Pancreas (tissue), 10 donors: ENCODE results near the gene NLGN1. TPM values are rescaled to one million over a fixed set of nuclear protein-coding genes. Genes with fewer than 3 reads are reported as not detected.

Source experiments
- ATAC-seq, 4 donors: fragments of 200-7000 bp; cut with Tn5 transposase; one replicate each; pipeline versions ENCODE4 v1.8.0 to v1.9.1; 2020; ENCODE audit warnings: mild to moderate bottlenecking in 4 of 4, moderate library complexity in 4 of 4
- DNase-seq, 6 donors: peaks; one replicate each; pipeline ENCODE4 v3.0.0-alpha.2; 2020
- FAIRE-seq: peaks from 2 replicates; lab custom pipeline; 2012; peaks lifted over from hg19 to GRCh38; lab: Jason Lieb, UNC
- H3K27ac ChIP-seq, 4 donors: fragments of 200-600 bp; sonication (generic); 1 replicate in 3 of 4; 2 replicates in 1 of 4; pipeline versions ENCODE4 v1.5.0 to v1.8.0; 2020
- H3K27me3 ChIP-seq, 4 donors: fragments of 200-600 bp; one replicate each; pipeline ENCODE4 v1.8.0; 2021
- H3K36me3 ChIP-seq, 3 donors: fragments of 200-600 bp; sonication (generic) in 1 of 3; one replicate each; pipeline versions ENCODE4 v1.5.0 to v1.8.0; 2020 to 2021
- H3K4me1 ChIP-seq, 3 donors: fragments of 200-600 bp; one replicate each; pipeline ENCODE4 v1.8.0; 2021
- H3K4me3 ChIP-seq, 4 donors: fragments of 200-600 bp; sonication (generic) in 2 of 4; one replicate each; pipeline versions ENCODE4 v1.5.0 to v1.8.0; 2020 to 2021
- H3K9me3 ChIP-seq, 4 donors: fragments of 200-600 bp; one replicate each; pipeline ENCODE4 v1.8.0; 2021
- WGBS, 2 donors: extraction: QIAGEN DNeasy Blood & Tissue Kit; methylation state at CpG; one replicate each; pipeline ENCODE4 v1.1.7; 2013; 5-methylcytosine and 5-hydroxymethylcytosine counted together
- intact Hi-C, 3 donors: fragments of 100-400 bp; cut with DNase I; formaldehyde crosslinking; loops; one replicate each; pipeline versions ENCODE4 v1.11.1 to v1.14.2; 2022
- polyA plus RNA-seq, 2 donors: library from polyadenylated mRNA; stranded (reverse); fragments of 200-250 nt; gene quantifications; one replicate each; pipeline ENCODE4 v1.2.3, GENCODE V29; 2013
- total RNA-seq, 6 donors: library from RNA; stranded (reverse); fragmentation: NEBNext Ultra II Directional in 4 of 6; extraction: Animal tissue kit (Norgen Biotek cat#: 25700) in 4 of 6; gene quantifications; one replicate each; pipeline versions ENCODE4 v1.2.1 to v1.2.4, GENCODE V29; 2021 to 2023
- TF ChIP-seq, protein P1 (sequence below), 4 donors: fragments of 200-600 bp; sonication (generic) in 3 of 4; IDR thresholded peaks; one replicate each; pipeline versions ENCODE4 v1.5.0 to v1.8.0; 2021; ENCODE audit warnings: antibody characterized with exemption in 4 of 4
- donor health status: healthy with polysubstance abuse.
- donor health status: DM: no; HTN: no; CAD: no; lungs with moderate emphysema.
- donor health status: DM: no; HTN: no; CAD: no.
- donor health status: control.
- donor health status: control.
- donor health status: Bipolar disorder and iron deficiency.
- donor health status: DM: yes; HTN: yes; CAD: no.
- donor health status: DM: no; HTN: no; CAD: no.
- donor health status: DM: no; HTN: no; CAD: no.
- donor health status: DM: yes; HTN: yes; CAD: no.

The NLGN1 gene
- total and polyA plus RNA-seq, 8 donors = 0.49 to 2.3 (median 0.84) TPM

DNA sequence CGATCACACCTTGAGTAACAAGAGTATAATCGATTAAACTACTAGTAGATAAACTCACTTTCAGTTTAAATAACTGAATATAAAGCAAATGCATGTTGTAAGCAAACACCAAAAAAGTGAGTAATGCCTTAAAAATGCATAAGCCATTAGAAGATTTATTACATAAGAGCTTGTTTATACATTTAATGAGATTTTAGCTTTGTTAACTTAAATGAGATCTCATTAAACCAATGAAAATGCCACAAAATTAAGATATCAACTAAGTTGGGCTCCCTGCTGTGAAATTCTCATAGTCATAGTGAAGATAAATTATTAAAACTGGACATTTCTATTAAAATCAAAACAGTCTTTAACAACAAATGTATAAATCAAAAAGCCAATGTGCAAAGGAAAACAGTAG, 701.2 kb downstream of the NLGN1 start:
- no peaks in the 10 kb centered on the region for H3K36me3 ChIP-seq
- no peak for ATAC-seq
- intact Hi-C loops = no loop called here
- no peaks in the 10 kb centered on the region for H3K27me3 ChIP-seq
- H3K4me1 ChIP-seq = no peaks in the 10 kb centered on the region
- WGBS, 2 donors = 73 to 89% methylated on average over 2 of the region's 2 CpGs
- H3K9me3 ChIP-seq = no peaks in the 10 kb centered on the region
- FAIRE-seq = no peak
- H3K4me3 ChIP-seq = no peak overlapping the region
- H3K27ac ChIP-seq = no peak overlapping the region
- DNase-seq = no peak
- TF ChIP-seq, protein P1, sequence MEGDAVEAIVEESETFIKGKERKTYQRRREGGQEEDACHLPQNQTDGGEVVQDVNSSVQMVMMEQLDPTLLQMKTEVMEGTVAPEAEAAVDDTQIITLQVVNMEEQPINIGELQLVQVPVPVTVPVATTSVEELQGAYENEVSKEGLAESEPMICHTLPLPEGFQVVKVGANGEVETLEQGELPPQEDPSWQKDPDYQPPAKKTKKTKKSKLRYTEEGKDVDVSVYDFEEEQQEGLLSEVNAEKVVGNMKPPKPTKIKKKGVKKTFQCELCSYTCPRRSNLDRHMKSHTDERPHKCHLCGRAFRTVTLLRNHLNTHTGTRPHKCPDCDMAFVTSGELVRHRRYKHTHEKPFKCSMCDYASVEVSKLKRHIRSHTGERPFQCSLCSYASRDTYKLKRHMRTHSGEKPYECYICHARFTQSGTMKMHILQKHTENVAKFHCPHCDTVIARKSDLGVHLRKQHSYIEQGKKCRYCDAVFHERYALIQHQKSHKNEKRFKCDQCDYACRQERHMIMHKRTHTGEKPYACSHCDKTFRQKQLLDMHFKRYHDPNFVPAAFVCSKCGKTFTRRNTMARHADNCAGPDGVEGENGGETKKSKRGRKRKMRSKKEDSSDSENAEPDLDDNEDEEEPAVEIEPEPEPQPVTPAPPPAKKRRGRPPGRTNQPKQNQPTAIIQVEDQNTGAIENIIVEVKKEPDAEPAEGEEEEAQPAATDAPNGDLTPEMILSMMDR (IDR thresholded peaks at IDR 0.05) = no peak

DNA sequence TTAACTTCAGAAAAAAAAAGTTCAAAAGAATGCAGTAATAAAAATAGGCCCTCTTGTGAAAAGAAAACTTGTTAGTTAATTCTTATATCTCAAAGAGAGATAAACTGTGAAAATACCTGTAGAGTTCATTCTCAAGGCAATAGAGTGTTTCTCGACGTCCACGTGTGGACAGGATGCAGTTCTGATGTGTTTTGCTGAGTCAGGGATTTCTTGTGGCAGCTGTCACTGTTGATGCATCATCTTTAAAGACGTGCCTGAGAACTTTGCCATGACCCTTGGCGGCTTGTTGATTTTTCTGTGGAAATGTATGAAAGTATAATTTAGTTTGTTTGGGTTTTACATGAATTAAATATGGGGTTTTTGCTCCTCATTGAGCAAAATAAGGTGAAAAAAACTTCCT, 702.2 kb downstream of the NLGN1 start:
- TF ChIP-seq, protein P1 (IDR thresholded peaks at IDR 0.05) = no peak
- no peak overlapping the region for H3K27ac ChIP-seq
- no peaks in the 10 kb centered on the region for H3K9me3 ChIP-seq
- DNase-seq = no peak
- intact Hi-C loops = no loop called here
- no peak for ATAC-seq
- H3K4me3 ChIP-seq = no peak overlapping the region
- WGBS, 2 donors = 67 to 81% methylated on average over 5 of the region's 5 CpGs
- no peaks in the 10 kb centered on the region for H3K4me1 ChIP-seq
- FAIRE-seq = no peak
- H3K36me3 ChIP-seq = no peaks in the 10 kb centered on the region
- no peaks in the 10 kb centered on the region for H3K27me3 ChIP-seq

DNA sequence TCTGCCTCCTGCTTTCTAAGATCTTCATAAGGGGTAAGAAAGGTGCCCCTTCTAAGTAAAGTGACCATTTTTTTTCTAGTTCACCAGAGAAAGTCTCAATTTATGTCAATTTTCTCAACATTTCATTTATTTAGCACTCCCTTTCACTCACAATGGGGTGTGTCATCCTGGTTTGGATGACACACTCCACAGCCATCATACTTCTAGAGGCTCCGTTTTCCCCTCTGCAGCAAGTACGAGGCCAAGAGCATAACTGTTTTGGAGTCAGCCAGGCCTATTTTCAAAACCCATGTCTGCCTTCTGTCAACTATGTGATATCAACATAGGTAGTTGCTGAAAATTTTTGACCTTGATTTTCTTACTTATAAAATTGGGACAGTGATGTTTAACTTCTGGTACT, 703.2 kb downstream of the NLGN1 start:
- 70 to 91% methylated on average over 2 of the region's 2 CpGs for WGBS, 2 donors
- TF ChIP-seq, protein P1 (IDR thresholded peaks at IDR 0.05) = no peak

DNA sequence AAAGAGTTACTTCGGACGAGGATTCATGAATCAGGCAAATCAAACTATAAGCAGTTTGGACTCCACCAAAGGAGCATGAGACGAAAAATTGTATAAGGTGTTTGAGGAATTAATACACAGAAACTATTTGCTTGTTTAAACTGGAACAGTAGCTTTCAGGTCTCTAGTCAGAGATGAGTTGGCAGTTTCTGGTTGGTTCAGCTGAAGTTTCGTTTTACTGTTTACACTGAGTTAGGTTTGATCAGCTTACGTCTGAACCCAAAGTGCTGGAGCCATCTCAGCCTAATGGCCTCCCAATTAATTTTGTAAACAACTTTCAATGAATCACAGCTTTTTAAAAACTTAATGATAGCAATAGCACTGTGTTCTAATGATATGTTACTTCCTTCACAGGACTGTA, 703.7 kb downstream of the NLGN1 start:
- 53 to 71% methylated on average over 5 of the region's 5 CpGs for WGBS, 2 donors
- Histone ChIP-seq H3K36me3 (no peaks in the 10 kb centered on the region), H3K4me3 (no peak overlapping the region), H3K27me3 (no peaks in the 10 kb centered on the region), H3K4me1 (no peaks in the 10 kb centered on the region), H3K27ac (no peak overlapping the region), H3K9me3 (no peaks in the 10 kb centered on the region)
- intact Hi-C loops = no loop called here
- ATAC-seq (peak in 2 of 4 donors; percentile 57 to 83), FAIRE-seq (no peak), DNase-seq (no peak)
- TF ChIP-seq, protein P1 (IDR thresholded peaks at IDR 0.05) = no peak

More for the DNA sequence above, 703.2 kb downstream of the NLGN1 start:
- H3K4me1 ChIP-seq = no peaks in the 10 kb centered on the region
- no peaks in the 10 kb centered on the region for H3K9me3 ChIP-seq
- no peak overlapping the region for H3K4me3 ChIP-seq
- intact Hi-C loops = no loop called here
- no peaks in the 10 kb centered on the region for H3K27me3 ChIP-seq
- ATAC-seq (peak in 1 of 4 donors; percentile 23), FAIRE-seq (no peak), DNase-seq (no peak)
- no peaks in the 10 kb centered on the region for H3K36me3 ChIP-seq
- no peak overlapping the region for H3K27ac ChIP-seq

DNA sequence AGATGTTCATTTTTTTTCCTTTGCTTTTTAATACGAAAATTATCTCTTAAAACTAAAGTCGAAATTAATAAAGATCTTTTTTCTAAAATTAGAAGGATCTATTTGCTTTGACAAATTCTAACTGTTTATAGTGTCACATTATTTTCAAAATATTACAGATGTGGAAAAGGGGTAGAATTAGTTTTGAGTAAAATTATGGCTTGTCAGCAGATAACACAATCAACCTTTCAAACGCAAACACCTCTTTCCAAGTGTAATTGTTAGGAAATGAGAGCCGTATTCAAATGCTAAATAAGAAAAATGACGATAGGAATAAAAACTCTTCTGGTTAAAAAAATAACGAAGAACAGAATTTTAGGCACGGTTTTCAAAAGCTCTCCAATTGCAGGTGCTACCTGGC, 704.7 kb downstream of the NLGN1 start:
- WGBS, 2 donors = 55 to 56% methylated on average over 7 of the region's 7 CpGs
- FAIRE-seq = no peak
- ATAC-seq = no peak

More for the DNA sequence above, 704.7 kb downstream of the NLGN1 start:
- Histone ChIP-seq H3K36me3 (no peaks in the 10 kb centered on the region), H3K4me3 (no peak overlapping the region), H3K27ac (no peak overlapping the region), H3K27me3 (no peaks in the 10 kb centered on the region), H3K4me1 (no peaks in the 10 kb centered on the region), H3K9me3 (no peaks in the 10 kb centered on the region)
- DNase-seq = no peak
- TF ChIP-seq, protein P1 (IDR thresholded peaks at IDR 0.05) = no peak
- intact Hi-C loops = no loop called here
